Ammon's horn (tissue), 1 donor: ENCODE results near the gene RABIF.
"Not testable (repeated sequence)": the region's sequence is repeated elsewhere in the genome, so short reads cannot be mapped to it uniquely, and the experiment has no call there.

Experiments used
- DNase-seq: peaks from one replicate; pipeline ENCODE4 v3.0.0-alpha.2; 2016; ENCODE audit warnings: low spot score

The RABIF gene

GRCh38 chr1:202888531-202889360 is at the start of gene RABIF:
Gene RABIF (minus strand): TSS chr1:202889149. CDS start chr1:202889098, 51 bp downstream.
- peak; percentile 97 for DNase-seq

- DNase-seq, result no peak
Measured at GRCh38 chr1:202938287-202938925, 49.5 kb upstream of the RABIF start.

GRCh38 chr1:202936409-202936808 is 47.5 kb upstream of the RABIF start:
- DNase-seq, result not testable (repeated sequence)

GRCh38 chr1:202935844-202936243 is 46.9 kb upstream of the RABIF start:
- DNase-seq, result no peak

GRCh38 chr1:202934755-202935154 is 45.8 kb upstream of the RABIF start:
- no peak for DNase-seq

GRCh38 chr1:202932476-202932875 is 43.5 kb upstream of the RABIF start:
- no peak for DNase-seq

- DNase-seq, result peak; percentile 97
Measured at GRCh38 chr1:202926581-202927491, 37.9 kb upstream of the RABIF start, which contains the start of gene KLHL12. Gene KLHL12 (minus strand): TSS chr1:202927234. CDS start chr1:202925162, 2,072 bp downstream.

- no peak for DNase-seq
Measured at GRCh38 chr1:202923533-202923932, 34.6 kb upstream of the RABIF start.

GRCh38 chr1:202919615-202920014 is 30.7 kb upstream of the RABIF start:
- DNase-seq, result no peak

- no peak for DNase-seq
Measured at GRCh38 chr1:202915146-202915545, 26.2 kb upstream of the RABIF start.

GRCh38 chr1:202912476-202912875 is 23.5 kb upstream of the RABIF start:
- DNase-seq, result not testable (repeated sequence)

GRCh38 chr1:202909494-202909893 is 20.5 kb upstream of the RABIF start:
- no peak for DNase-seq

GRCh38 chr1:202908998-202909397 is 20.0 kb upstream of the RABIF start:
- no peak for DNase-seq

GRCh38 chr1:202905331-202905730 is 16.4 kb upstream of the RABIF start:
- DNase-seq, result no peak

- DNase-seq, result not testable (repeated sequence)
Measured at GRCh38 chr1:202903808-202904207, 14.9 kb upstream of the RABIF start.

GRCh38 chr1:202901555-202901954 is 12.6 kb upstream of the RABIF start:
- DNase-seq, result no peak

- no peak for DNase-seq
Measured at GRCh38 chr1:202892501-202892900, 3.6 kb upstream of the RABIF start.

GRCh38 chr1:202890392-202890791 is 1.4 kb upstream of the RABIF start:
- no peak for DNase-seq

GRCh38 chr1:202888221-202888530 is 773 bp downstream of the RABIF start:
- no peak for DNase-seq

- no peak for DNase-seq
Measured at GRCh38 chr1:202880961-202881460, 7.9 kb downstream of the RABIF start.

GRCh38 chr1:202880062-202880461 is 8.9 kb downstream of the RABIF start:
- DNase-seq, result no peak

- DNase-seq, result no peak
Measured at GRCh38 chr1:202879128-202879527, 9.8 kb downstream of the RABIF start.
